Bronchial epithelial cell (primary cell): Measurements from ENCODE around the gene DNAJC5. TPM values are rescaled to one million over a fixed set of nuclear protein-coding genes. Genes with fewer than 3 reads are reported as not detected.

ENCODE experiments used
- DNase-seq: peaks from one replicate; pipeline ENCODE4 v3.0.0-alpha.2; 2010; ENCODE audit warnings: low read depth
- FAIRE-seq: peaks from 2 replicates; lab custom pipeline; 2011; peaks lifted over from hg19 to GRCh38; lab: Jason Lieb, UNC
- H3K27me3 ChIP-seq: 2 replicates; pipeline ENCODE4 v1.5.1; 2011; ENCODE audit warnings: low read length; ENCODE audit not compliant: control insufficient read depth, insufficient read depth
- H3K36me3 ChIP-seq: 2 replicates; pipeline ENCODE4 v1.5.1; 2011; ENCODE audit warnings: low read length; ENCODE audit not compliant: control insufficient read depth, insufficient read depth
- H3K4me3 ChIP-seq: 2 replicates; pipeline ENCODE4 v1.5.1; 2011; ENCODE audit warnings: mild to moderate bottlenecking, low read depth, low read length, control low read depth
- total RNA-seq: library from RNA; depleted of rRNA; stranded (reverse); fragments of >200 nt; gene quantifications from 2 replicates; pipeline ENCODE4 v1.2.1, GENCODE V29; 2014
- TF ChIP-seq, protein P1 (sequence below): IDR thresholded peaks from 2 replicates; pipeline ENCODE4 v1.5.1; 2011; ENCODE audit warnings: mild to moderate bottlenecking, moderate library complexity, low read length, control low read depth, inconsistent platforms; ENCODE audit not compliant: insufficient read depth, severe bottlenecking

DNAJC5 gene
- total RNA-seq, 1 donor from 2014 or later = 121 TPM

DNA sequence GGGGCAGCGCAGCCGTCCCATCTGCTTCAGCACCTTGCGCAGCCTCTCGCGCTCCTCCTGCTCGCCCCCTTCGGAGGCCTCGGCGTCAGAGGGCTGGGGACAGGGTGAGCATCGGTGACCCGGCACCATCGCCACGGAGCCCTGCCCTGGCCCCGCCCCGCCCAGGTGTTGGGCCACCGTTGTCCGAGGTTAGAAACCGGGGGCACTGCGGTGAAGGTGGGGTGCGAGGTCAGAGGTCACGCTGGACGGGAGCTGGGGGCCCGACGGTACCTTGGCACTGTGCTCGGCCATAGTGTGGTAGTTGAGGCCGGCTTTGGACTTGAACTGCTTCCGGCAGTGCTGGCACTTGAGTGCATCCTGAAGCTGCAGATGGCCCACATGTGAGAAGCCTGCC lies 68.4 kb downstream of the DNAJC5 start:
- H3K36me3 ChIP-seq = peaks cover 29% of the 10 kb centered on the region
- no peaks in the 10 kb centered on the region for H3K27me3 ChIP-seq
- H3K4me3 ChIP-seq = no peak overlapping the region
- DNase-seq = no peak
- TF ChIP-seq, protein P1, sequence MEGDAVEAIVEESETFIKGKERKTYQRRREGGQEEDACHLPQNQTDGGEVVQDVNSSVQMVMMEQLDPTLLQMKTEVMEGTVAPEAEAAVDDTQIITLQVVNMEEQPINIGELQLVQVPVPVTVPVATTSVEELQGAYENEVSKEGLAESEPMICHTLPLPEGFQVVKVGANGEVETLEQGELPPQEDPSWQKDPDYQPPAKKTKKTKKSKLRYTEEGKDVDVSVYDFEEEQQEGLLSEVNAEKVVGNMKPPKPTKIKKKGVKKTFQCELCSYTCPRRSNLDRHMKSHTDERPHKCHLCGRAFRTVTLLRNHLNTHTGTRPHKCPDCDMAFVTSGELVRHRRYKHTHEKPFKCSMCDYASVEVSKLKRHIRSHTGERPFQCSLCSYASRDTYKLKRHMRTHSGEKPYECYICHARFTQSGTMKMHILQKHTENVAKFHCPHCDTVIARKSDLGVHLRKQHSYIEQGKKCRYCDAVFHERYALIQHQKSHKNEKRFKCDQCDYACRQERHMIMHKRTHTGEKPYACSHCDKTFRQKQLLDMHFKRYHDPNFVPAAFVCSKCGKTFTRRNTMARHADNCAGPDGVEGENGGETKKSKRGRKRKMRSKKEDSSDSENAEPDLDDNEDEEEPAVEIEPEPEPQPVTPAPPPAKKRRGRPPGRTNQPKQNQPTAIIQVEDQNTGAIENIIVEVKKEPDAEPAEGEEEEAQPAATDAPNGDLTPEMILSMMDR = no peak
- FAIRE-seq = no peak

DNA sequence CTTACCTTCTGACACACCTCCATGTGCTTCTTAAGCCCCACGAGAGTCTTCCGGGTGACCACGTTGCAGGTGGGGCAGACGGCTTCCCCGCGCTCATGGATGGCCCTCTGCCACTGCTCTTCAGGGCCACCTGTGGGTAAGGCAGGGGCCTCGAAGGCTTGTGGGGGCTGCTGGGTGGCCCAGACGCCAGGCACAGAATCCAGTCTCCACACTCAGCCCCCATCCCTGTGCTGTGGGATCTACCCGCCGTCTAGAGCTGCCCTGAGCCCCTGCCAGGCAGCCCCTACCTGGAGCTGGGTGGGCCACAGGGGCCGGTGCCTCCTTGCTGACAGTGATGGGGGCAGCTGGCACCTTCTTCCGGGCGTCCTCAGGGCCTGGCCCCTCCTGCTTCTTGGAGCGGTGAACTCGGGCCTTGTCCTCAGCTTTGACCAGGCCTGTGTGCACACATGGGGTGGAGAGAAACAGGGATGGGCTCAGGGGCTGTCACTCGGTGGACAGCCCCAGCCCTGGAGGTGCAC lies 68.9 kb downstream of the DNAJC5 start:
- FAIRE-seq = no peak
- H3K4me3 ChIP-seq = no peak overlapping the region
- H3K36me3 ChIP-seq = peaks cover 29% of the 10 kb centered on the region
- DNase-seq = no peak
- TF ChIP-seq, protein P1 = no peak
- no peaks in the 10 kb centered on the region for H3K27me3 ChIP-seq

DNA sequence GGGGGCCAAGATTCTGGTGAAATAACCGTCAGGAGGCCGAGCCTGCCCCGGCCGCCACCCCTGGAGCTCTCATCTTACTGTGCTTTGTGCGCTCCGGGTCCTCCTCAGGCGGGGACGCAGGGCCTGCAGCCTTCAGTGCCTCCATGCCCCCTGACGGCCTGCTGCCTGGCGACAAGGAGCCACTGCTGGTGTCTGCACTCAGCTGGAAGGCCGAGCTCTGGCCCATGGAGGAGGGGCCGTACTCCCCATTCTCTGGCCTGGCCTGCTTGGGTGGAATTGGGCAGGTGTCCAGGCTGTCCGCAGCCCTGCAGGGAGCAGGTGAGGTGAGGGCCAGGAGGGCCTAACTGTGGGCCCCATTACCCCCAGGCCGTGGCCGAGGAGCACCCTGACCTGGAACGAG lies 69.5 kb downstream of the DNAJC5 start:
- H3K36me3 ChIP-seq = peaks cover 29% of the 10 kb centered on the region
- H3K27me3 ChIP-seq = no peaks in the 10 kb centered on the region
- DNase-seq (no peak), FAIRE-seq (no peak)
- H3K4me3 ChIP-seq = no peak overlapping the region
- TF ChIP-seq, protein P1 = no peak

DNA sequence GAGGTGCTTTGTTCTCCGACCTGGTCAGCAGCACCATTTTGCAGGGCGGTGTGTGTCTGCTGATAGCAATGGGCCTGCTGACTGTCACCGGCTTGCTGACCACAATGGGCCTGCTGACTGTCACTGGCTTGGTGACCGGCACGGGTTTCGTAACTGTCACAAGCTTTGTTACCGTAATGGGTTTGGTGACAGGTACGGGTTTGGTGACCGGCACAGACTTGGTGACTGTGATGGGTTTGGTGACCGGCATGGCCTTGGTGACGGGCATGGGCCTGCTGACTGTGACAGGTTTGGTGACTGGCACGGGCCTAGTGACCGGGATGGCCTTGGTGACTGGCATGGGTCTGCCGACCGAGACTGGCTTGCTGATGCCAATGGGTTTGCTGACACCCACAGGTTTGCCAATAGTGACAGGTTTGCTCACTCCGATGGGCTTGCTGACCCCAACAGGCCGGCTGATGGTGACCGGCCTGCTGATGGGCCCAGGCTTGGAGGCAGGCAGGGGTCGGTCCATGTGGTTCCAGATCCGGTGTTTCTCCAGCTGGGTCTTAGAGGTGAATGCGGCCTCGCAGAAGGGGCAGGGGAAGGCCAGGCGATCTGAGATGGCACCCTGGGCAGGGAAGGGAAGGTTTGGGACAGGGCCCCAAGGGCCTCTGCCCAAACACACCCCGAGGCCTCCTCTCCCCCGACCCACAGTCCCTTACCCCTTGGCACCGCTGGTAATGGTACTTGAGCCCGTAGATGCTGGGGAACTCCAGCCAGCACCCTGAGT lies 71.4 kb downstream of the DNAJC5 start:
- FAIRE-seq (no peak), DNase-seq (no peak)
- Histone ChIP-seq H3K27me3 (no peaks in the 10 kb centered on the region), H3K4me3 (no peak overlapping the region), H3K36me3 (peaks cover 28% of the 10 kb centered on the region)
- TF ChIP-seq, protein P1 = no peak

DNA sequence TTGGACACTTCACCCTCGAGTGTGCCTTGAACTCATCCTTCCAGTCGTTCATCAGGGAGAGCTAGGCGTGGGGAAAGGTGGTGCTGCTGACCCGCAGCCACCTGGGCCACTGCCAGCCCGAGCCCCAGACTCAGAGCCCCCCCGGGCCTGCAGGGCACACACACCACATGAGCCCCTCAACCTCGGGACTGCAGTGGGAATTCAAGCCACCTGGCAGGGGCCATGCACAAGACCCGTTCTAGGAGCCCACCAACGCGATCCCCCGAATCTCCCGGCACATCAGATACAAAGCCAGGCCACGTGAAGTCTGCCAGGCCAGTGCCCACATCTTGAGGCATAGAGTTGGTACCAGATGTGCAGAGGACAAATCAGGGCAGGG lies 72.0 kb downstream of the DNAJC5 start:
- no peak for DNase-seq

More for the DNA sequence above, 72.0 kb downstream of the DNAJC5 start:
- H3K36me3 ChIP-seq = peaks cover 24% of the 10 kb centered on the region
- FAIRE-seq = no peak
- TF ChIP-seq, protein P1 = no peak
- no peak overlapping the region for H3K4me3 ChIP-seq
- H3K27me3 ChIP-seq = no peaks in the 10 kb centered on the region
